T-helper 2 cell treated with Interferon-gamma antibody and Interleukin-4, amounts not matched to agents 100 ng/mL and 5 ng/mL, for 36 hours (primary cell): ENCODE results near the gene JAG1. TPM values are rescaled to one million over a fixed set of nuclear protein-coding genes. Genes with fewer than 3 reads are reported as not detected.

ENCODE experiments used
- intact Hi-C: fragments of 100-400 bp; cut with micrococcal nuclease; formaldehyde crosslinking; loops from one replicate; pipeline ENCODE4 v1.15.1; 2023
- total RNA-seq: library from RNA; stranded (reverse); gene quantifications from 2 replicates; pipeline ENCODE4 v1.2.3, GENCODE V29; 2022

The JAG1 gene
- 0.95 and 1.1 TPM in 2 replicates for total RNA-seq

DNA sequence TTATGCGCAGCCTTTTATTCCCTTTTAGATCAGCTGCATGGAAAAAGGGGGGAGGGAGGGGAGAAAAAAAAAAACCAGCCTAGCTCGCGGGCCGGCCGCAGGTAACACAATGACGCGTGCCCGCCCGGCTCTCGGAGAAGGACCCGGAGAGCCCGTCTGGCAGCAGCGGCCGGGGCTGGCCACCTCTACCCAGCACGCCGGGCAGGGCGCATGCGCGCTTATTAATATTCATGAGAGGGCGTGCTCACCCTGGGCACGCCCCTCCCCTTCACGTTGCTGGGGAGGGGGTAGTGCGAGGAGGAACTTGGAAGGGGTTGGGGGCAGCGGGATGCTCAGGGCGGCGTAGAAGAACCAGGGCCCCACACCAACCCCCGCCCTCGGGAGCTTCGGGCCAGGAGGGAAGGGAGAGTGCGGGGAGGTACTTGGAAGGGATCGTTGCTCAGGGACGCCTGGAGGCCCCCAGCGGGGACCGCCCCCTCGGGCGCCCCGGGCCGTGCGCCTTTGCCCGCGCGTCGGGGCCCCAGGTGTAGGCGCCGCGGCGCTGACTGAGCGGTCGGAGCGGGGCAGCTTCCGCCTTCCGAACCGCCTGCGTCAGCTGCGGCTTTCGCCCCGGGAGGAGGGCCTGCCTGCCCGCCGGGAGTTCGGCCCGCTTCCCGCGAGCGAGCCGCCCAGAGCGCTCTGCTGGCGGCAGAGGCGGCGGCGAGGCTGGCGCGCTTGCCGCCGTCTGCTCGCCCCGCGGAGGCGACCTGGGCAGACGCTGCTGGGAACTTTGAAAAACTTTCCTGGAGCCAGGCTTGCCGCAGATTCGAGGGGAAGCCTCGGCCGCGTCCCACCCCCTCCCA is at the start of gene JAG1:
TSS of gene JAG1 (minus strand) at position 158 of the 842 bp plus-strand sequence. CDS start 469 bp downstream, outside the sequence.
- intact Hi-C loops, result loop anchor here (1.0 to 10.0 kb wide), 6 partner anchors 121 to 1218 kb away; partner anchors contain the start of genes ANKEF1, MKKS and SNAP25

DNA sequence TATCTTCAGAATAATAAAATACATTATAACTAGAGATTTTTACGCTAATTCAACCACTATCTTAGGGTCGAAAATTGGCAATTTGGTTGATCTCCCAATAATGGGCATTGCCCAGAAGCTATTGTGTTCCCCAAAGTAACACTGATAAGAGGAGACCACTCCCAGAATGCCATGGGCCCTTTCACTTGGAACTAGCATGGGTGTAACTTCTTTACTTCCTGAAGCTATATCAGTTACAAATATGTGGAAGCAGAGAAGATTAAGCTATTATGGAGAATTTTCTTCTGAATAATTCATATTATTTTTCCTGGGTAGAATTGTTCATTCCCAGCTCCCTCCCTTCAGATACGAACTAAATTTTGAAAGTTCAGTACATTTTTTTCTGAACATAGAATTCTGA is 48.2 kb upstream of the JAG1 start:
- intact Hi-C loops, result no loop called here

GRCh38 chr20:10721137-10721896 is 47.5 kb upstream of the JAG1 start:
- intact Hi-C loops, result no loop called here

DNA sequence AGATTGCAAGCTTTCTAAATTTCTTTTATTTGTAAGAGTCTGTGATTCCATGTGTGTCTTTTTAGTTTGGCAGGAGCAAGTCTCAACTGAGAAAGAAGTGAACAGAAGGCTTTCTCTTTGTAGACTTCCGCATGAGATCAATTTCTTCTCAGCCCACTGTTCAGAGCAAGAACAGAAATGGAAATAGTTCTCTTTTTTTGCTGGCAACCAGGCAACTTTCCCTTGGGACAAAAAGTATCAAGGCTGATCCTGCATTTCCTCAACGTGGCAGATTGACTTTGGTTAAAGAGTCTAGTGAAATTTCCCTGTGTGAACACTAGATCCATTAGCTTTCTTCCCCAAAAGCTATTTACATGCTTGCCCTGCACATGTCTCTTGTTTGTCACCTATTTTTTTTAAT is 46.8 kb upstream of the JAG1 start:
- intact Hi-C loops, result no loop called here

DNA sequence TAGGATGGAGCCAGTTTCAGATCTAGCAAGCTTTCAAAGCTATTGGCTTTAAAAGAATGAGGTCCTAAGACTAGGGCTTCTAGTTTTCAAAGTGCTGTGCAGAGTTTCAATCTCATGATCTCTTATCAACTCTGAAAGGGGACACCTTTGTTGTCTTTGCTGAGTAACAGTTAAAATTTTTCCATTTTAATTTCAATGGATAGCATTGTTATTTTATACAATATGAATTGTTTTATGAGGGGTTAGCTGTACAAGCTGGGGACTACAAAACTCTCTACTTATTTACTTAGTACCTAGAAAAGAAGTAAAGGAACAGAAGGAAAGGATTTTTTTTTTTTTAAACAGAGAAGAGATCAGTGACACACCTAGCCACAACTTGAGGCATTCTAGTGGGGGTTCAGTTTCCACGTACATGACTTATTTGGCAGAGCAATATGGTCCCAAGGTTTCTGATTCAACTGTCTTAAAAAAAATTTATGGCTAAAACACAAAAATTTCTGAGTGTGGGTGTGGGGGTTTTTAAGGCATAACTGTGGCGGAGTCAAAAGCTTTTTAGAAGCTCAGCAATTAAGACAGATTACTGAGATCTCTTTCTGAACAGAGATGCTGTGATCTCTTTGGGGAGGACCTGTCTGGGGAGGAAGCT is 46.1 kb upstream of the JAG1 start:
- intact Hi-C loops, result no loop called here

DNA sequence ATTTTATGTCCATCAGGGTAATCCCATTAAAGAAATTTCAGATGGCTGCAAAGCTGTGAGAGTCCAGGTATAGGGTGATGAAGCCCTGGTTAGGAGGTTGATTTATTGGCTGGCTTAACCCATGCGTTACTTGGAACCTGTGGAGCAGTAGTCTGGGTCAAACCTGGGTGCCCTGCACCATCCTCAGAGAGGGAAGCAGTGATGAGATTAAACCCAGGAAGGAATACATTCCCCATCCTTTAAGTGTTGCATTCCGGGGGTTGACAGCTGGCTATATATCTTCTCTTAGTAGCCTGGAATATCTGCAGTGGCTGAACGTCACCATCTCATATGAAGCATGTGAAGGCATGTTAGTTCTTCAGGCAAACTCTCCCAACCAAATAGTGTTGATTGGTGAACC is 44.9 kb upstream of the JAG1 start:
- intact Hi-C loops, result no loop called here

DNA sequence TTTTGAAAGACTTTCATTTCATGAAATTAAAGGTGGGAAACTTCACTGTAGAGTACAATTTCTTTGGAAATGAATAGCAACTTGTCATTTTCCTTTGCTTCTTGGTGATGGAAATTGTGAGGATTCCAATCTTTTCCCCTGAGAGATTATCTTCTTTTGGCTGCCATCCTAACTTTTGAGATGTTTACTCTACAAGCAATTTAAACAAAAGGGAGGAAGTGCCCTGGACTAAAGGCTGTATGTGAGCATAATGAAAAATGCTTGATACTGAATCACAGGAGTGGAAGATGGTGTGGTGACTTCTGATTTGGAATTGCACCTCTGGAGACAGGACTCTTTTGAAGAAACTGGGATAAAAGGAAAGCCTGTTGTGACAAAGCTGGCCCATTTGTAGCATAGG is 43.1 kb upstream of the JAG1 start:
- intact Hi-C loops, result no loop called here

DNA sequence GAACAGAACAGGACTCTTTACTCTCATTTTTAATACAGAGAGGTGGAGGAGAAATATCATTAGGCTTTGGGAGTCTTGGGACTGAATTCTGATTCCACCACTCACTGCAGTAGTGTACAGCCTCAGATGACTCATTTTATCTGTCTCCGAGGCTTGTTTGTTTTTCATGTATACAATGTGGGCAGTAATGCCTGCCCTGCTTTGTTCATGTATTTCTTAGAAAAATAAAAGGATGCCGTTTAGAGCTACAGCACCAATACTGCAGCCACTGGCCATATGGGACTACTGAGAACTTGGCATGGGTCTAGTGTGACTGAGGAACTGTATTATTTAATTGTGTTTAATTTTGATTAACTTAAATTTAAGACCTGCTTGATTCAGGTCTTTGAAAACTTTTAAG is 41.2 kb upstream of the JAG1 start:
- intact Hi-C loops, result no loop called here

- intact Hi-C loops, result no loop called here
Observed at GRCh38 chr20:10714236-10714975, 40.6 kb upstream of the JAG1 start.

DNA sequence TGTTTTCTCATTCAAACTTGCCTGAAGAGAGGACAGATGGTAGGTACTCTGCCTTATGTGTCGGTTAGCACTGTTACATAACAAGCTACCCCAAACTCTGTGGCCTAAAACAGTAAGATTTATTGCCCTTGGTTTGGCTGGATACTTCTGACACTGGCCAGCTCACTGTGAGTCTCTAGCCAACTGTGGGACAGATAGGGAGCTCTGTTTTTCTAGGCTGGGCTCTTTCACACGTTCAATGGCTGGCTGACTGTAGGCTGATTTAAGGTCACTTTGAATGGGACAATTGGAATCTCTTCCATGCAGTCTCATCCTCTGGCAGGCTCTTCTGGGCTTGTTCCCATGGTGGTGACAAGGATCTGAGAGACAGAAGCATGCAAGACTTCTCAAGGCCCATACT is 39.4 kb upstream of the JAG1 start:
- intact Hi-C loops, result no loop called here

DNA sequence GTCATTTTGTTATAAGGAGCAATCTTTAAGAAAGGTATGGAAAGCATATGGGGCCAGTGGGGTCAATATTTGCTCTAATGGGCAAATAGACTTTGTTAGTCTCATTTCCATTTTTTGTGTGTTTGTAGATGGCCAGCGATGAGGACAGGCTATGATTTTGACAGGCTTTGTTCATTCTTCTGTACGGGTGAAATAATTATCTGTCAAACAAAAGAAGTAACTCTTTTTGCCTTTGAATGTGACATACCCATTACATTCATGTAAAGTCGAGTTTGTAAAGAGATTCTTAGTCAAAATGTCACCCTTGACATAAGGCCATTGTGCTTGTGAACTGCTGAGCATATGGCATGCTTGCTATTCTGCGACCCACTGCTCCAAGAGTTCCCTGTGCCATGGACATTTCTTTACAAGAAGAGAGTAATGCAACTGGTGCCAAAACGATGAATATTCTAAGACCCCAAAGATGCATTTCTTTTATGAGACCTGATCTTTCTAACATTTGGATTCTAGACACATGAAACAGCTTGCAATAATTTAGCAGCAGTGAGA is 38.2 kb upstream of the JAG1 start:
- intact Hi-C loops, result no loop called here

DNA sequence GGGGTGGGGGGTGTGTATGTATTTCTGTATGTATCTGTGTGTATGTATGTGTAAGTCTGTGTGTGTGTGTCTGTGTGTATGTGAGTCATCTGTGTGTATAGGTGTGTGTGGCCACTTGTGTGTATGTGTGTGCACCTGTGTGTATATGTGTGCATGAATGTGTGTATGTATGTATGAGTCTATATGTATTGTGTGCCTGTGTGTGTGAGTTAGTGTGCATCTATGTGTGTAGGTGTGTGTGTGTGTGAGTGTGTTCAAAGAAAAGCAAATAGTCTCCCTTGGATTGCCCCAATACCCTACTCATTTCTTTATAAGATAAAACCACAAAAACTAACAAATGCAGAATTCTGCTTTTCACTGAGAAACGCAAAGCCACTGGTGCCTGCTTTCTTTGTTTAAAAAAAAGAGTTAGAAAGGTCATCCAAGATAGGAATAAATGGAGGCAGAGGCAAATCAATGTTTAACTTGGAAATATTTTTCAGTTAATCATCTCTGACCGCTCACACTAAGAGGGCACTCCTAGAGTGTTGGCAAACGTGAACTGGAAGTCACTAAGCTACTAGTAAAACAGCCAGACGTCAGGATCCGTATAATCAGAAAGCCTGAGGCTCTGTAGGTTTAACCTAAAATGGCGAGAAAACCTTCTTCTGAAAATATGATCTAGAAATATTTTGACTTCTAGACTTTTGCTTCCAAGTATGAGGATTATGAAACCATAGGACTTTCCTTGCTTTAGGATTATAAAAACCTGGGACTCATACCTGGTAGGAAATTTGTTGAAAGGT is 37.4 kb upstream of the JAG1 start:
- intact Hi-C loops, result no loop called here

DNA sequence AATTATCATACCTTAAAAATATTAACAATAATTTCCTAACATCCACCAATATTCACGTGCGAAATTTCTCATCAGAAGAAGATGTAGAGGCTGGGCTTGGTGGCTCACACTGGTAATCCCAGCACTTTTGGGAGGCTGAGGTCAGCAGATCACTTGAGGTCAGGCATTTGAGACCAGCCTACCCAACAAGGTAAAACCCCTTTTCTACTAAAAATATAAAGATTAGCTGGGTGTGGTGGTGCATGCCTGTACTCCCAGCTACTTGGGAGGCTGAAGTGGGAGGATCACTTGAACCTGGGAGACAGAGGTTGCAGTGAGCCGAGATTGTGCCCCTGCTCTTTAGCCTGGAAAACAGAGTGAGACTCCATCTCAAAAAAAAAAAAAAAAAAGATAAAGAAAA is 36.1 kb upstream of the JAG1 start:
- intact Hi-C loops, result no loop called here

GRCh38 chr20:10708351-10709185 is 34.8 kb upstream of the JAG1 start:
- intact Hi-C loops, result no loop called here

DNA sequence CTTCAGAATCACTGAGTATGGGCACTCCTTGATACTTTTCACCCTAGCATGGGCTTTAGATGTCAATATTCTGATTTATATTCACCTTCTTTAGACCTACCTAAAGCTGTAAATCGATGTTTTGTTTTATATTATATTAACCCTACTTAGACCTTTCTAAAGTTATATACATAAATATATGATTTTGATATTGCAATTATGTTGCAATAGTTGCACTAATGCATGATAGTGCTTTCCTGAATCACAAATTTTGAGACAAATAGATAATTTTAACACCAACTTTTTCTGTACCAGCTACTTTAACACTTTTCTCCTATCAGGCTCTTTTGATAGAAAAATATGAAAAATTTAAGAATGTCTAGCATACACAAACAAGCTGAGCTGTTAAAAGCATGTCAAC is 34.0 kb upstream of the JAG1 start:
- intact Hi-C loops, result no loop called here

DNA sequence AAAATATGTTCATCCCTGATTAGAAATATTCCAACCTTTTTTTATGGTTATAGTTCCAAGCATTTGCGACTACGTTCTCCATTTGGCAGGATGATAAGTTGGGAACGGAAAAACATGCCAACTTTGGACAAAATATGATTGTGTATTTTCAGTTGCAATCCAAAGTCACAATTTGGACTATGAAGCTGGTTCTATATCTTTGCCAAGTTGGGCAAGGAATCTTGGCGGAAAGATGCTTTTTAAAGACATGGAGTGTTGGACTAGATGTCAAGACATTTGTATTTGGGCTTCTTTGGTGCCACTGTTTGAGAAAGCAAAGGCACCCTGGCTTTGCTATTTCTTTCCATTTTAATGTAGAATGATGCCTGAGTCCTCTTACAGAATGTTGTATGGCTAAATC is 33.3 kb upstream of the JAG1 start:
- intact Hi-C loops, result no loop called here

GRCh38 chr20:10706460-10706811 is 32.6 kb upstream of the JAG1 start:
- intact Hi-C loops, result no loop called here

GRCh38 chr20:10705801-10706459 is 32.1 kb upstream of the JAG1 start:
- intact Hi-C loops, result no loop called here

DNA sequence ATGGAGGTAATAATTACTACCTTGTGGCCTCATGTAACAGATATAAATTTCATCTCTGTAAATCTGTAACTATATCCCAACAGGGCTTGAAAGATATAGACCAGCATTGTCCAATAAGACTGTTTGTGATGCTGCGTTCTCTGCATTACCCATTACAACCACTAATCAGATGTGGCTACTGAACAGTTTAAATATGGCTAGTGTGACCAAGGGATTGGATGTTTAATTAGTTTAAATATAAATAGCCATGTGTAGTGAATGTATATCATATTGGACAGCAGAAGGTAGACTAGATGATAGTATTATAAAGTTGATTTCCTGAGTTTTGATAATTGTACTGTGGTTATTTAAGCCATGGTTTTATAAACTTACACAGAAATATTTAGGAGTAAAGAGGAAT is 27.8 kb upstream of the JAG1 start:
- intact Hi-C loops, result no loop called here
